Skeletal muscle satellite cell (primary cell): Measurements from ENCODE around the gene HOGA1.
"Not testable (repeated sequence)": the region's sequence is repeated elsewhere in the genome, so short reads cannot be mapped to it uniquely, and the experiment has no call there.

Experiments used
- H3K27me3 ChIP-seq: 2 replicates; pipeline ENCODE4 v1.7.0; 2013; ENCODE audit warnings: low read length; ENCODE audit not compliant: control insufficient read depth, insufficient read depth
- H3K36me3 ChIP-seq: 2 replicates; pipeline ENCODE4 v1.7.0; 2013; ENCODE audit warnings: mild to moderate bottlenecking, control low read depth, low read length; ENCODE audit not compliant: insufficient read depth
- H3K4me1 ChIP-seq: 2 replicates; pipeline ENCODE4 v1.7.0; 2013; ENCODE audit warnings: low read length; ENCODE audit not compliant: control insufficient read depth, insufficient read depth
- H3K4me2 ChIP-seq: 2 replicates; pipeline ENCODE4 v1.7.0; 2013; ENCODE audit warnings: mild to moderate bottlenecking, low read length
- H3K4me3 ChIP-seq: 2 replicates; pipeline ENCODE4 v1.7.0; 2013; ENCODE audit warnings: low read length
- H3K9ac ChIP-seq: 2 replicates; pipeline ENCODE4 v1.7.0; 2013; ENCODE audit warnings: mild to moderate bottlenecking, low read depth, low read length, moderate library complexity
- H3K9me3 ChIP-seq: replicated peaks from 2 replicates; pipeline ENCODE4 v1.7.0; 2013; ENCODE audit warnings: mild to moderate bottlenecking, control low read depth, low read length

Gene HOGA1

GRCh38 chr10:97627731-97628130, 43.5 kb downstream of the HOGA1 start:
- Histone ChIP-seq H3K9me3 (no peaks in the 10 kb centered on the region), H3K9ac (no peak overlapping the region), H3K4me2 (no peak overlapping the region), H3K36me3 (no peaks in the 10 kb centered on the region), H3K4me1 (peaks cover 5% of the 10 kb centered on the region), H3K27me3 (no peaks in the 10 kb centered on the region), H3K4me3 (no peak overlapping the region)

DNA sequence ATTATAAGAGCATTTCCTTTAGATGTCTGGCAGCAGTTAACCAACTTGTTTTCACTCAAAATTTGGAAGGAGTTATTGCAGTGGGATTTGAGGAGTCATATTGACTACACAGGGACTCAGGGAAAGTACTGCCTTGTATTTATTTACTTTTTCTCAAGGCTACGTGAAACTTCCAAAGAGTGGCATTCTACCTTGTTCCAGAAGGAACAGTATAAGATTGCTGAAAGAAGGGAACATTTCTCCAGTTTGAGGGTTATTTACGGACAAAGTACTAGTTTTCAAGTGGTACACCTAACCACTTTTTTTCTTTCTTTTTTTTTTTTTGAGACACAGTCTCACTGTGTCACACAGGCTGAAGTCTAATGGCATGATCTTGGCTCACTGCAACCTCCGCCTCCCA, 44.0 kb downstream of the HOGA1 start:
- H3K27me3 ChIP-seq = no peaks in the 10 kb centered on the region
- H3K9me3 ChIP-seq = no peaks in the 10 kb centered on the region
- H3K4me3 ChIP-seq = no peak overlapping the region
- H3K4me1 ChIP-seq = peaks cover 5% of the 10 kb centered on the region
- no peak overlapping the region for H3K9ac ChIP-seq
- H3K4me2 ChIP-seq = no peak overlapping the region
- H3K36me3 ChIP-seq = no peaks in the 10 kb centered on the region

- Histone ChIP-seq H3K36me3 (no peaks in the 10 kb centered on the region), H3K4me2 (no peak overlapping the region), H3K9me3 (no peaks in the 10 kb centered on the region), H3K4me1 (peaks cover 10% of the 10 kb centered on the region), H3K4me3 (no peak overlapping the region), H3K27me3 (no peaks in the 10 kb centered on the region), H3K9ac (no peak overlapping the region)
Observed at GRCh38 chr10:97629289-97629688, 45.1 kb downstream of the HOGA1 start.

DNA sequence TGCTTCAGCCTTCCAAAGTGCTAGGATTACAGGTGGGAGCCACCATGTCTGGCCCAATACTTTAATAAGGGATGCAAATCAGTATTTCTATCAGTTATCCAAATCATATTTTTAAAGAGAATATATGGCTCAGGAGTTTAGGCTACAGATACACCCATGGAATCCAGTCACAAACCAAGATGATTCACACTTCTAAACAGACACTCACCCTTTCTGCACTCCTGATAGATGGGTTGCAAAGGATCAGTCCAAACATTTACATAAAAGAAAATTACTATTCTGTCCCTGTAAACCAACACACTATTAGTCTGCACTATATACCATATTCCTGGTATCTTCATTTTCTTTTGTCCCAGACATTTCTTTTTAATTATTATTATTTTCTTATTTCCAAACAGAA, 46.9 kb downstream of the HOGA1 start:
- H3K4me3 ChIP-seq = no peak overlapping the region
- peaks cover 10% of the 10 kb centered on the region for H3K4me1 ChIP-seq
- no peak overlapping the region for H3K4me2 ChIP-seq
- no peaks in the 10 kb centered on the region for H3K9me3 ChIP-seq
- H3K36me3 ChIP-seq = no peaks in the 10 kb centered on the region
- no peaks in the 10 kb centered on the region for H3K27me3 ChIP-seq
- no peak overlapping the region for H3K9ac ChIP-seq

GRCh38 chr10:97632949-97633884, 49.0 kb downstream of the HOGA1 start, which contains the start of gene MORN4:
TSS of gene MORN4 (minus strand) at chr10:97633500. CDS start at chr10:97619653, 13,847 bp downstream.
- Histone ChIP-seq H3K9ac (peak within 1 kb of the TSS; percentile 79), H3K36me3 (no peaks in the 10 kb centered on the region), H3K4me1 (peaks cover 10% of the 10 kb centered on the region), H3K9me3 (no peaks in the 10 kb centered on the region), H3K4me2 (peak within 1 kb of the TSS; percentile 97), H3K27me3 (no peaks in the 10 kb centered on the region), H3K4me3 (peak within 1 kb of the TSS; percentile 92)

GRCh38 chr10:97633921-97634320, 49.7 kb downstream of the HOGA1 start:
- Histone ChIP-seq H3K9ac (peak overlapping the region; percentile 79), H3K4me2 (peak overlapping the region; percentile 97), H3K4me3 (peak overlapping the region; percentile 92), H3K36me3 (no peaks in the 10 kb centered on the region), H3K27me3 (no peaks in the 10 kb centered on the region), H3K9me3 (no peaks in the 10 kb centered on the region), H3K4me1 (peaks cover 10% of the 10 kb centered on the region)

DNA sequence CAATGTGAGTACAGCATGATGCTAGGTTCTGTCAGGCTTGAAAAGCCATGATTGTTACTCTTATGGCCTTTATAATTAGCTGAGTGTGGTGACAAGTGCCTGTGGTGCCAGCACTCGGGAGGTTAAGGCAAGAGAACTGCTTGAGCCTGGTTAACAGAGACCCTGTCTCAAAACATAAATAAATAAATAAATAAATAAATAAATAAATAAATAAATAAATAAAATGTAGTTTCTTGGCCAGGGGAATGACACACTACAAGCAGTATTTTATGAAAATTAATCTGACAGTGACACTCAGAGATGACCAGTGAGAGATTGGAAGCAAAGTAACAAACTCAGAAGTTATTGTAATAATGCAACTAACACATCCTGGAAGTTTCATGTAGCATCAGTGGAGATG, 51.4 kb downstream of the HOGA1 start:
- H3K9ac ChIP-seq = no peak overlapping the region
- no peak overlapping the region for H3K4me3 ChIP-seq
- peaks cover 10% of the 10 kb centered on the region for H3K4me1 ChIP-seq
- H3K36me3 ChIP-seq = no peaks in the 10 kb centered on the region
- H3K27me3 ChIP-seq = no peaks in the 10 kb centered on the region
- H3K9me3 ChIP-seq = no peaks in the 10 kb centered on the region
- no peak overlapping the region for H3K4me2 ChIP-seq

- not testable (repeated sequence) for H3K9me3 ChIP-seq, H3K4me1 ChIP-seq, H3K4me3 ChIP-seq, H3K36me3 ChIP-seq, H3K4me2 ChIP-seq, H3K27me3 ChIP-seq, H3K9ac ChIP-seq
Observed at GRCh38 chr10:97639090-97639489, 54.9 kb downstream of the HOGA1 start.

DNA sequence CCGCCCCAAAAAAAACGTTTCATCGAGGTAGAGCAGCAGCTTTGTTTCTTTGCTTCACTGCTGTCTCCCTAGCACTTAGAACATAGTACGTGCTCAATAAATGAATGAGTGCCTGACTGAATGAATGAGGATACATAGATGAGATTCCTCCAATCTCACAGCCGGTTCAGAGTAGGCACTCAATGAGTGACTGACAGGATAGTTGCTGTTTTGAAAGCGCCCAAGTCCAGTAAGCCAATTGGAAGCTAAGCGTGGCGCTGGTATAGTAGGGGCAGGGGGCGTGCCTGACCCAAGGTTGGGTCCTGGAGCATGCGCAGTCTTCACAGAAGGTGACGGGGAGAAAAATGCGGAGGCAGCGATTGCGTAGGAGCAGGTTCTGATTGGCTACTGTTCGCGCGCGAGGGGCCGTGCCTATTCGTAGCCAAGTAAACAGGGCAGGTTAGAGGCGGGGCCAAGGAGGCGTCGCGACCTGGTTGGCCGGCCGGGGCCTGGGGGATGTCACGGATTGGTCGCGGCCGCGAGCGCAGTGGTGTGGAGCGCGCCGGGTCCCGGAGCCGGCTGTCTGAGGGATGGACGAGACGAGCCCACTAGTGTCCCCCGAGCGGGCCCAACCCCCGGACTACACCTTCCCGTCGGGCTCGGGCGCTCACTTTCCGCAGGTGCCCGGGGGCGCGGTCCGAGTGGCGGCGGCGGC, 56.1 kb downstream of the HOGA1 start, which contains the start of gene PI4K2A:
Gene PI4K2A, plus strand, starts transcription at position 498 of the 694 bp plus-strand sequence. Its CDS starts 72 bp downstream, at position 570.
- Histone ChIP-seq H3K4me2 (peak within 1 kb of the TSS; percentile 87), H3K27me3 (no peaks in the 10 kb centered on the region), H3K36me3 (peaks cover 15% of the 10 kb centered on the region), H3K9me3 (no peaks in the 10 kb centered on the region), H3K4me1 (peaks cover 12% of the 10 kb centered on the region), H3K9ac (peak within 1 kb of the TSS; percentile 96), H3K4me3 (peak within 1 kb of the TSS; percentile 97)

DNA sequence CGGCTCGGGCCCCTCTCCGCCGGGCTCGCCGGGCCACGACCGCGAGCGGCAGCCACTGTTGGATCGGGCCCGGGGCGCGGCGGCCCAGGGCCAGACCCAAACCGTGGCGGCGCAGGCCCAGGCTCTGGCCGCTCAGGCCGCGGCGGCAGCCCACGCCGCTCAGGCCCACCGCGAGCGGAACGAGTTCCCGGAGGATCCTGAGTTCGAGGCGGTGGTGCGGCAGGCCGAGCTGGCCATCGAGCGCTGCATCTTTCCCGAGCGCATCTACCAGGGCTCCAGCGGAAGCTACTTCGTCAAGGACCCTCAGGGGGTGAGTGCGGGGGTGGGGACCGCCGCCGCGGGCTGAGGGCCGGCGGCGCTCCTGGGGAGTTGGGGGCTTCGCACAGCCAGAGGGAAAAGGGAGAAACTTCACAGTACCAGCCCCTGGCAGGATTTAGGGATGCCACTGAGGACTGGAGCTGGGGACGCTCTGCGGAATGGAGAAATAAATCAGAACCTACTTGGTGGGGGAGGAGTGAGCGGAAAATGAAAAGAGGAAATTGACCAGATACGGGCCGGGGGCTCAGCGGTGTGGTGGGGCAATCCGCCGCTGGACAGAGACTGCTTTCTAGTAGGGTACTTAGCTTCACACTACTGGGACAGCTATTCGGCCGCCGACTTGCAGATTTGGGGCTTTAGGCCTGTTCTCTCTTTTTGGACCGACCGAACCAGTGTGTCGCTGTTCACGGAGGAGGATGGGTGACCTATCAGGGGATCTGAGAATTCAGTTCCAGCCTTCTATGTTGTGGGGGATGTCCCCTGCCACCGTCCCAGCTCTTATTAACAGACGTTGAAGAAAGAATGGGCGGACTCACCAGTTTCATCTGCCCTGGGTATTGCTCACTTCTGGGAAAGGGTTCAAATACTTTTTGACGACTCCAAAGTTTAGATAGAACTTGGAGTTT, 57.0 kb downstream of the HOGA1 start:
- Histone ChIP-seq H3K36me3 (peaks cover 15% of the 10 kb centered on the region), H3K9me3 (no peaks in the 10 kb centered on the region), H3K9ac (peak overlapping the region; percentile 96), H3K27me3 (no peaks in the 10 kb centered on the region), H3K4me3 (peak overlapping the region; percentile 97), H3K4me1 (peaks cover 12% of the 10 kb centered on the region), H3K4me2 (peak overlapping the region; percentile 87)
